Activated CD4-positive, alpha-beta T cell treated with anti-CD3 and anti-CD28 coated beads, Interleukin-10, Interleukin-2, amounts not matched to agents 100 ng/mL and 50 ng/mL, durations not matched to agents 16 hours and 8 hours (primary cell): ENCODE measurements around the gene DLX3.

Experiments
- DNase-seq: peaks from one replicate; pipeline ENCODE4 v3.0.0-alpha.2; 2020

The DLX3 gene

DNA sequence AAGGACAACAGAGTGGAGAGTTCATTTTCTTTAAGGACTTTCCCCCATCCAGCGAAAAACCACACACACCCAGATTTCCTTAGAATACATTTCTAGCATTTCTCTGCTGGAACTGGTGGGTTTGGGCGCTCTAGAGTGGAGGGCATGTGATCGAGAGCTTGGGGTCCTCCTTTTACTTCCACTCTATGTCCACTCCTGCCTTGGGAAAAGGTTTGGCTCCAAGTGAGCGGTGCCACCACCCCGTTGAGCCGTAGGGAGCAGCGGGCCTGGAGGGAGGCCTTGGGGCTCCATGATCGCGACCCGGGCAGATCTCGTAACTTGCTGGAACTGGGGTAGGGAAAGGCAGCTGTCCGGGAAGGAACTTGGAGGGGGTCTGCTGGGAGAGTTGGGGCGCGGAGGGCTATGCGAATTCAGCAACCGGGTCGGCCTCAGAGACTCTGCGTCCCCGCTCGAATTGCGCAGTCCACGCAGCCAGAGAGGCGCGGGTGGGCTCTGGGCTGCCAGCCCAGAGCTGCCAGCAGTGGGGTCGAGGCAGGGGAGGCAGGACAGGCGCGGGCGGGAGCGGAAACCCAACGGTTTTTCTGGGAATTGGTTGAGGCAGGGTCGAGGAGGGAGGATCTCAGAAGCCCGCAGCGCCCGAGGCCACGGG is 23.7 kb downstream of the DLX3 start:
- DNase-seq, result no peak

DNA sequence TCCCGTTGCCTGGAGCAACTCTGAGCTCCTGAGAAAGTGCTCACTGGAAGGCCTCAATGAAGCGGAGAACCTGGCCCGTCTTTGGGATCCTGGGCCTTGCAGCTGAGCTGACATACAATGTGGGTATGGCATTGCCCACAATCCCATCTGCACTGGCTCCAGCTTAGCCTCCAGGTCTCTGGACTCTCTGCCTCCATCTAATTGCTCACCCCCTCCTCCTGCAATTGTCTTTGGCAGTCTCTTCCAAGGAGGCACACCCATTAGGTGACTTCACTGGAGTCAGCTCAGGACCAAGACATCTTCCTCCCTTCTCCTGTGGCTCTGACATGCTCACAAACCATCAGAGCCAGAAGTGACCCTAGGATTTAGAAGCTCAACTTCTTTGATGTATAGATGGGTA is 24.5 kb downstream of the DLX3 start:
- no peak for DNase-seq

DNA sequence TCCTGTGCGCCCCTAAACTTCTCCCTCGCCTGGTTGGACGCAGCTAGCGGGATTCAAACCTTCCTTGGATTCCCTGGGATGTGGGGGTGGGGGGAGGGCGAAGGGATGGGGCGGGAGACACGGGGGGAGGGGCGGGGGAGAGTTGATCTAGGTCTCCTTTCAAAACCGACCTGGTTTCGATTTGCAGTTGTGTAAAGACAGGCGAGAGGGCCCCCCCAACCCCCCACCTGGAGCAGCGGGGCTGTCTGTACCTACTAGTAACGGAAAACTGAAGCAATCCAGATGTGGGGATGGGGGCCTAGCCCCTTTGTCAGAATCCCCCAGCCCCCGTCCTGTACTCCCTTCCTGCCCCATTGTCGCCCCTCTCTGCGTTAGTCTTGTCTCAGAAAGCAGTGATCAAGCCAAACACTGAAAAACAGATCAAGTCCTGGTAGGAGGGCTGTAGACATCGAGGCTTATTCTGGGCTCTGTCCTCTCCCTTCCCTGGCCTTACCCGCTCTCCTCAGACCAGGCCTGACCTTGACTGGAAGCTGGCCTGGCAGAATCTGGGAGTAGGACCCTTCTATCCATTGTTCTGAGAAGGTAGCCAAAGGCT is 25.1 kb downstream of the DLX3 start:
- no peak for DNase-seq

DNA sequence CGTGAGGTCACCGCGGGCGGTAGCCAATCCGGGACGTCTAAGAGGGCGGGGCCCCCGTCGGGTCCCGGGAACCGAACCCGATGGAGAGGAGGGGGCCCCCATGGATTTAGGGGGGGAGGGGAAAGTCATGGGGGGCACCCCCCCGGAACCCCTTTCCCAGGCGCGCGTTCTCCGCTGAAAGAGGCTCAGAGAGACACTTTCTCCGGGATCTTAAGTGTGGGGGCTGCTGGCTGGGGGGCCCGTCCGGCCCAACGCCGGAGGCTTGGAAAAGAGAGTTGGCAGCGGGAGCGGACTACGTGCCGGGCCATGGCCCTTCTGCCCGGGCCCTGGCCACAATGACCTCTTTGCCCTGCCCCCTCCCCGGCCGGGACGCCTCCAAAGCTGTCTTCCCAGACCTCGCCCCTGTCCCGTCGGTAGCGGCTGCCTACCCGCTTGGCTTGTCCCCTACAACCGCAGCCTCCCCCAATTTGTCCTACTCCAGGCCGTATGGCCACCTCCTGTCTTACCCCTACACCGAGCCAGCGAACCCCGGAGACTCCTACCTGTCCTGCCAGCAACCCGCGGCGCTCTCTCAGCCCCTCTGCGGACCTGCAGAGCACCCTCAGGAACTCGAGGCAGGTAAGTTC is 25.8 kb downstream of the DLX3 start, which contains the start of gene DLX4:
DLX4 (plus strand) TSS at position 57 of the 626 bp plus-strand sequence; CDS start at position 336, 279 bp downstream.
- no peak for DNase-seq

DNA sequence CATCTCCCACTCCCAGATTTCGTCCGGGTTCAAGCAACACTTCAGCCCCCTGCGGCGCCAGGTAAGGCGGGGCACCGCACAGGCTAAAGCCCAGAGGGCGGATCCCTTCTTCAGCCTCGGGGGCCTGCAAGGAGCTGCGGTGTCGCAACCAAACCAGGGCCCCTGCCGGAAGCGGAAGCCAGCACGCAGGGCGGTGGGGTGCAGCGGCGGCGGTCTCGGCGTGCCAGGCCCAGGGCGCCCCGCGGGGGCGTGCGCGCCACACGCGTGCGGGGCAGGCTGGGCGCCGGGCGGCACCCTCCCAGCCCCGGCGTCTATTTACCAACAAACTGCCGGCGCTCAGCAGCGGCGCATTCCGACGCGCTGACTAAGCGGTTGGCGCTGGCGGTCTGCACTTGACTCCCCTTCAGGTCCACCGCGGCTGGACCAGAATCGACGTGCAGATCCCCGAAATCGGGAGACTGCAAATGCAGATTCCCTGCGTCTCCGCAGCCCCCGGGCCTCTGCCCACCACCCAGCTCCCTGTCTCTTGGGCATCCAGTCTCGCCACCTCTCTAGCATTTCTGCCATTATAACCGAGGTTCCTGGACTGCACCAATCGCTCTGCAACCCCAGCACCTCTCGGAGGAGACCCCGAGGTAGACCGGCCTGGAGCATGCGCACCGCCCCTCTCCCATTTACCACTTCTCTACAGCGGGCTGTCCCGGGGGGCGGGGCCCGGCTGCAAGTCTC is 26.5 kb downstream of the DLX3 start:
- peak; percentile 79 for DNase-seq

DNA sequence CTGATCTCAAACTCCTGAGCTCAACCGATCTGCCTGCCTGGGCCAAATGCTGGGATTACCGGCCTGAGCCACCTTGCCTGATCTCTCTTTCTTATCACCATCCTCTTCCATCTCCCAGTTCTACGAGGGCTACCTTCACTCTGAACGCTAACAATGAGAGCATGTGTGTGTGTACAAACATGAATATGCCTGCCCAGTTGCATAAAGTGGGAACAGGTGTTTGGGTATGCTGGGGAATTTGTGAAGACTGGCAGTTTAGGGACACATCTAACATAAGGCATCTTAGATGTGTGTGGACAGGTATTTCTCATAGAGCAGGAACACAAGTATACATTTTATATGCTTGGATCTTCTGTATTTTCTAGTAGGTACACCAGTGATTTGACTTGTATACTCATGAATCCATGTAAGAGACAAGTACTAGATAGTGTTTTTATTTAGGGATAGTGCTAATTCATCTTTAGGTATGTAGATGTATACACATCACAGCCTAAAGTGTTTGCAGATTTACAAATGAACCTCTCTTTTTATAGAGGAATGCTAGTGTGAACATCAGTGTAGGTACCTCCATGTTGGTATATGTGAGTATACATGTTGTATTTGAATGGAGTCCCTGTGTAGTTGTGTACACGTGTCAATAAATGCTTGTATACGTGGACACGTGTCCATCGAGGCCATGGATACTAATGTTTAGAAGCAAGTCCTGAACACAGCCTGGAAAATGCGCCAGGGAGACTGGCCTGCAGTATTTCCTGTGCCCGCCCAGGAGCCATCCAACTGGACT is 27.2 kb downstream of the DLX3 start:
- no peak for DNase-seq

DNA sequence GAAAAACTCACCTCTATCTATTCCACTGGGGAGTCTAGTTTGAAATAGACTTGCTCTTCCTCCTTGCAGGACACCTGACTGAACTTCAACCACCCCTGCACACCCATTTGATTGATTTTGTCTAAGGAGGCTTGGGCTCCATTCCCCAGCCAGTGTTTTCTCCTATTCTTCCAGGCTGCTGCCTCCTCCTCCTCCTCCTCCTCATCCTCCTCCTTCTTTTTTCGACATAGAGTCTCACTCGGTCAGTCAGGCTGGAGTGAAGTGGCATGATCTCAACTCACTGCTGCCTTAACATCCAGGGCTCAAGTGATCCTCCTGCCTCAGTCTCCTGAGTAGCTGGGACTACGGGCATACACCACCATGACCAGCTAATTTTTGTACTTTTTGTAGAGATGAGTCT is 27.8 kb downstream of the DLX3 start:
- no peak for DNase-seq

DNA sequence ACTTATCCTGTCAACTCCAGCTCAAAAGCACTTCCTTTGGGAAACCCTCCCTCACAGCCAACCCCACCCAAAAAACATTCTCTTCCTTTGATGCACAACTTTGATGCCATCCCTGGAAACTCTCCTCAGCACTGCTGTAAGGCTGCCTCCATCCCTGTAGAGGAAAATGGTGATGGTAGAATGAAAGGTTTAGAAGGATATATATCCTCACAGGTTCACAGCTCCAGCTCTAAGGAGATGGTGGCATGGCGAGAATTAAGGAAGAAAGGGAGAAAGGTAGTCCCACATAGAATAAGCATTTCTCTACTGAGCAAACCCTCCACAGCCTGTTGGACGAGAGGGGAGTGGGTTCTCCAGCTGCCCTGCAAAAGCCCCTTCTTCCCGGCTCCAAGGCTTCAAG is 28.3 kb downstream of the DLX3 start:
- no peak for DNase-seq

DNA sequence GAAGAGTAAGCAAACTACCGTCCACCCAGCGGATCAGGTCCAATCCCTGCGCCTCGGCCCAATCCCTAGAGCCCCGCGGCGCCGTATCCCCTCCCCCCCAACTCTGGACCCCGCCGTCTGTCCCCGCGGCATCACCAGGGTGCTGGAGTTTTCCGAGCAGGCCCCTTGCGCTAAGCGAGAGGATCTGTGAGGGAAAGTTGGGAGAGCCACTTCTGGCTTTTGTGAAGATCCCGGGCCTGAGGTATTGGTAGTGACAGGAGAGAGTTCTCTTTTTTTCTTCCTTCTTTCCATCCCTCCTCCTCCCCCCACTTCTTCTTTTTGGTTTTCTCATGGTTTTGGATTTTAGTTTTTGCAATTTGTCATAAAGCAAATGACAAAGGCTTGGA is 29.5 kb downstream of the DLX3 start:
- DNase-seq, result no peak

DNA sequence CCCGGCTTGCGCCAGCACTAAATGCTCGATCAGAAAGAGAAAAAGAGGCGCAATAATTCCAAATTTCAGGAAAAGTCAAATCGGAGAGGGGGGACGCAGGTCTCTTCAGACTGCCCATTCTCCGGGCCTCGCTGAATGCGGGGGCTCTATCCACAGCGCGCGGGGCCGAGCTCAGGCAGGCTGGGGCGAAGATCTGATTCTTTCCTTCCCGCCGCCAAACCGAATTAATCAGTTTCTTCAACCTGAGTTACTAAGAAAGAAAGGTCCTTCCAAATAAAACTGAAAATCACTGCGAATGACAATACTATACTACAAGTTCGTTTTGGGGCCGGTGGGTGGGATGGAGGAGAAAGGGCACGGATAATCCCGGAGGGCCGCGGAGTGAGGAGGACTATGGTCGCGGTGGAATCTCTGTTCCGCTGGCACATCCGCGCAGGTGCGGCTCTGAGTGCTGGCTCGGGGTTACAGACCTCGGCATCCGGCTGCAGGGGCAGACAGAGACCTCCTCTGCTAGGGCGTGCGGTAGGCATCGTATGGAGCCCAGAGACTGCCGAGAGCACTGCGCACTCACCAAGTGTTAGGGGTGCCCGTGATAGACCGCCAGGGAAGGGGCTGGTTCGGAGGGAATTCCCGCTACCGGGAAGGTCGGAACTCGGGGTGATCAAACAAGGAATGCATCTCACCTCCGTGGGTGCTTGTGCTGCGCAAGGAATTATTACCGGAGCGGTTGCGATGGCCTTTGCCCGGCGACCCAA is 30.1 kb downstream of the DLX3 start:
- peak; percentile 17 for DNase-seq

DNA sequence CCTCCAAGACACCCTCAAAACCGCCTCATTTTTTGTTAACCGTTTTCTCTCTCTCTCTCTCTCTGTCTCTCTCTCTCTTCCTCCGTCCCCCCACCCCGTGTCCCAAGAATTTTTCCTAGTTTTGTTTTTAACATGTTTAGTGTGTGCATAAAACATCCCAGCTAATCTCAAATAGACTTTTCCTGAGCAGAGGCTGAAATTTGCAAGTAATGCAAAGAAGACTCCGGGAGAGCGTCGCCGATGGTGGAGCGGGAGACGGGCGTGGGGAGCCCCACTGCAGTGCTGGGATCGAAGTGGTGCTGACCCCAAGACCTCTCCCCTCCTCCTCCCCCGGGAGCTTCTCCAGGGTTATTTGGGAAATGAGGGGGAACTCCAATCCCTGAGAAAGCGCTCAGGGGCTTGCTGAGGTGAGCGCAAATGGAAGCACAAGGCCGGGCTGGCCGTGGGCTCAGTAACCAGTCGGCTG is 30.7 kb downstream of the DLX3 start:
- DNase-seq, result no peak

DNA sequence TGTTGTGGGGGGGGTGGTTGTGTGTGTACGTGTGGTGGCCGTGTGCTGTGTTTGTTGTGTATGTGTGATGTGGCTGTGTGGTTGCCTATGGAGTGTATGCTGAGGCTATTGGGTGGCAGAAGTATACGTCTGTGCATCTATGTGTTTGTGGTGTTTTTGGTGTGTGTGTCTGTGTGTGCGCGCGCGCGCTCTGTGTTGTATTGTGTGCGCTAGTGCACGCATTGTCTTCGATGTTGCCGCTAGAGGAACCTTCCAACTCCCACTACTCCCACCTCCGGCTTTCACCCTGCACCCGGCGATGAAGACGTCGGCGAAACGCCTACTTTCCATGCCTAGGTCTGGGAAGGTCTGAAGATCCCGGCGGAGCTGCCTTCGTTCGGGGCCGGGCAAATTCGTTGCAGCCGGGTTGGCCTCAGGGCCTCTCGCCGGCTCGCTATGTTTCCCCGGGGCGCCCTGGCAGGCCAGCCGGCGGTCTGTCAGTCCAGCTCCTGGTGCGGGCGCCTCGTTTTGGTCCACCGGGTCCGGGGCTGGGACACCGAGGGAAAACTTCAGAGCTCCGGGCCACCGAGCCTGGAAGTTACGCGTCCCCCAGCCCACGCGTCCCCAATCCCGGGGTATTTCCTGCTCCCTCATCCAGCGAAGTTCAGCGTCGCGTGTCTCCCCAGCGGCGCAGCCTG is 31.3 kb downstream of the DLX3 start:
- no peak for DNase-seq

DNA sequence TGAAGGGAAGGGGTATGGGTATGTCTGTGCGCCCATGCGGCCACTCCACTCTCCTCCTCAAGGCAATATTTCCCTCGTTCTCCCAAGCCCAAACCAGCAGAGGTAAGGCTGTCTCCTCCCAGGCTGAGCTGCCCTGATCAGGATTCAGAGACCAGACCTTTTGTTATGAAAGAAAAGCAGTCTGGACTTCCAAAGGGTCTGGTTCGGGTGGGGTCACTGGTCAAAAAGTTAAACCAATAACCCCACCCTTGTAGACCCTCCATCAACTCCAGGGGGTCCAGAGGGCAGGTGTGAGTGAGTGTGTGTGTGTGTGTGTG is 31.8 kb downstream of the DLX3 start:
- no peak for DNase-seq

DNA sequence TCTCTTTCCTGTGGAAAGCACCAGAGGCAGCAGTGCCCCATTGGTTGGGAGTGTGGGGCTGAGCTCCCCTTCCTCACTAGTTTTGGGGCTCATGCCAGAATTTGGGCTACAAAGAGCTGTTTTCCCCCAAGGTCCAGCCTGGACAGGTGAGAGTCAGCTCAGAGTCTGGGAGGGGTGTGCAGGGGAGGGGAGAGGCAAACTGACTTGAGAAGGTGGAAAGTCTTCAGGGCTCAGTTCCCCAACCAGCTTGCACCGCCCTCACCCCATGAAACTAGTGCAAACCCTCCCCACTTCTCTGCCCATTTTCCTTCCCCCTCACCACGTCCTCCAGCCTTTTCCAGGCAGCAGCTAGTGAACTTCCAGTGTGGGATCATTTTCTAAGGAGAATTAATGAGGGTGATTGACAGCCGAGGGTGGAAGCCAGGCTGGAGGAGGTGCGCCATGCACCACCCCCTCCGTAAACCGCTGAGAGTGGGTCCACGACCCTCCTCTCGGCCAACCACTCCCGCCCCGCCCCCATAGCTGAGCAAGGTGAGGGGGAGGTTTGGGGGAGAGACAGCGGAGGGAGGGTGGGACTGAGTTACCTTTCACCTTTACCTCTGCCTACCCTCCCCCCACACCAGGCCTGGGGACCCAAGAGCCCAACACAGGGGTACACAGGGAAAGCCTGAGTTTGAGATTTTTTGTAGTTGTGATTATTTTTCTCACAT is 32.3 kb downstream of the DLX3 start:
- no peak for DNase-seq

DNA sequence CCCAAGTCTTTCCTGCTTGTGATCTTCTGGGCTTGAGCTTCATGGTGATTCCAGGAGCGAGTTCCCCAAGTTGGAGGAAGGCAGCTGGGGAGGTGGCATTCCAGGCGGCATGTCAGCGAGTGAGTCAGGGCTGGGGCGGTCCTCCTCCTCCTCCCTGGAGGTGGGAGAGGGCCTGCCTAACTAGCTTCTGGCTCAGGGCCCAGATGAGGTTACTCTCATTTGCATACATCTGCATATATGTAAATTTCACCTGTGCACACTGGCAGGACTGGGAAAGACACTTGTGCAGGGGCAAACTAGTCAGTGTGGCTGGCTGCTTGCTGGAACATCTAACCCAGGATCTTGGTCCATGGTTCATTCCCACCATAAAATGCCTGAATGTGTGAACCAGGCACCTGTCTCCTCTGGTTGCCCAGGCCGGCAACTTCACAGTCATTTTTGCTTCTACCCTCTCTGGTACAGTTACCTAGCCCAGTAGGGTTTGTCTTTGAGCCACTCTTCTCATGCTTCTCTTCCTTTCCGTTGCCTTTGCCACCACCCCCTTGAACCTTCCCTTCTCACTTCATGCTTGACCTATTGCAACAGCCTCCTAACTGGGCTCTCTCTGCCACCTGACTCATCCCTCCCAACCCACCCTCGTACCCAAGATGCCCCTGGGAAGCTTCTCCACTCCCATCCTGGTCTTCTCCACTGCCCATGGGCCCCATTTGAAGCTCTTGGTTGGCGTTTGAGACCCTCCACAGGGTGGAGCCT is 35.7 kb downstream of the DLX3 start:
- DNase-seq, result no peak

DNA sequence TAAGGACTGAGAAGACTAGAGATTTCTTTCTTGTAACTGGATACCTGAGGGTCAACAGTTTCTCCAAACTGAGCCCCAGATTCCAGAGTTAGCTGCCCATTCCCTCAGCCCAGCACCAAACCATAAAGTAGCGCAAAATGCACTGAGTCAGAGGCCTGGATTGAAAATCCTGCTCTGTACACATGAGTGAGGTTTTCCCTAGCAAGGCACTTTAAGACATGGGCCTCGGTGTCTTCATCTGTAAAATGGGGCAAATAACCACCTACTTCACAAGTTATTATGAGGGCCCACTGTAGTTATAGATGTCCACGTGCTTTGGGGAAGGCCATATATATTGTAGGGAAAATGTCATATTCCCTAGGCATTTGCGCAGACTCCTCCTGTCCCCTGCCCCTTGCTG is 36.3 kb downstream of the DLX3 start:
- no peak for DNase-seq

DNA sequence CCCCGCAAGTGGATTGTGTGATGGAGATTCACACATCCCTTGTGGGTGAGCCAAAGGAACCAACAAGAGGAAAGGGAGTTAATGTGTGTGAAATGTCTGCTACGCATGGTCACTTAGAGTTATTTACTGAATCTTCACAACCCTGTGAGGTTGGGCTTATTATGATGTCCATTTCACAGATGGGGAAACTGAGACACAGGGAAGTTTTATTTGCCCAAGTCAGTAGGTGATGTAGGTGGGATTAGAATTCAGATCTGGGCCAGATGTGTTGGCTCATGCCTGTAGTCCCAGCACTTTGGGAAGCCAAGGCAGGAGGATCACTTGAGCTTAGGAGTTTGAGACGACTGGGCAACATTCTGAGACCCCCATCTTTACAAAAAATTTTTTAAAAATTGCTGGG is 37.7 kb downstream of the DLX3 start:
- no peak for DNase-seq

DNA sequence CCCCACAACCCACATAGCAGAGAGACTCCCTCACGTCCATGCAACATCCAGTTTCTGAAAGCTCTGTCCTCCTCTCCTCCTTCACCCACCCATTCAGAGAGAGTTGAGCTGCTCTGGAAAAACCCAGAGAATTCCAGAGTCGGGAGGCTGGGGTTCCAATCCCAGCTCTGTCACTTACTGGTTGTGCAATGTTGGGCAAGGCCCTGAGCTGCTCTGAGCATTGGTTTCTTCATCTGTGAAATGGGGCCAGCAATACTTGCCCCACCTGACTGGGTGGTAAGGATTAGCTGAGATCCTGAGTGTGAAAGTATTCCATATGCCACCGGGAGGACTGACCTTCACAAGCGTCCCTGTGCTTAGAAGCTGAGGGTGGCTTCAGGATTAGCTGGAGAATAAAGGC is 38.2 kb downstream of the DLX3 start:
- DNase-seq, result no peak

DNA sequence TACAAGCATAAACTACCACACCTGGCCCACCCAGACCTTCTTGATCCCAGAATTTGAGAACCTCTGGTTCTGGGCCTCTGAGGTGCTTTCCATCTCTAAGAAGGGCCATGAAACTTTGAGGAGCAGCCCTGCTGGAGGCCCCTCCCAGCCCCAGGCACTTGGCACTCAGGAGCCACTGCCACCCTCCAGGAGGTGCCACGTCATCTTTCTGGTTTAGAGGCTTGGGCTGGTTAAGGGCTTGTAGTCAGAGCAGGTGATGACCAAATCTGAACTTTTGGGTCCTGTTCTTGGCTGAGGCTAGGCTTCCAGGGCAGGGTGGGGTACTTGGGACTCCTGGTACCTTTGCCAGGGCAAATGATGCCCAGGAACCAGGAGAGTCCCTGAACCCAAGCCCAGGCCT is 39.9 kb downstream of the DLX3 start:
- DNase-seq, result peak; percentile 29

DNA sequence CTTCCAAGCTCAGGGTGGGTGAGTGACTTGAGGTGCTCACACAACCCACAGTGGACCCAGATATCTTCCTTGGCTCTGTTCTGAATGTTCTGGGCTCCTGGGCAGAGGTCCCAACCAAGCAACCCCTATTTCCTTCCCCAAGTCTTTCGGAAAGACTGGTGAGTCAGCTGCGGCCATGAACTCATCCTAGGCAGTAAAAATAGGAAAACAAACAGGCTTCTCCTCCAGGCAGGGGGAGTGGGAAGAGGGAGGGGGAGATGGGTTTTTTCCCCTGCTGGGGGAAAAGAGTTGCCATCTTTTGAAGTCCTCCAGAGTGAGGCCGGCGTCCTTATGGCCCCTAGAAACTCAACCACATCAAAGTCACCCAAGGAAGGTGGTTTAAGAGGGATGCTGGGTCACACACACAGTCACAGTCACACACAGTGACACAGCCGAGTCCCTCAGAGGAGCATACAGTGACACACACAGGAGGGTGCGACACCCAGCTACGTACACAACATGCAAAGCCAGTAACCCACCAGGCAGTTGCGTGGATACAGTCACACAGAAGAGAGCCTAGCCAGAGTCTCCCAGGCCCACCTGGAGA is 42.0 kb downstream of the DLX3 start:
- no peak for DNase-seq
